Stimulated activated CD4-positive, alpha-beta T cell treated with anti-CD3 and anti-CD28 coated beads, Interleukin-12 subunit alpha, Interleukin-12 subunit beta, amount 100 ng/mL, for 4 hours (primary cell): ENCODE results near the gene KCNMA1.

ENCODE experiments used
- DNase-seq: peaks from one replicate; pipeline ENCODE4 v3.0.0-alpha.2; 2020

The KCNMA1 gene

DNA sequence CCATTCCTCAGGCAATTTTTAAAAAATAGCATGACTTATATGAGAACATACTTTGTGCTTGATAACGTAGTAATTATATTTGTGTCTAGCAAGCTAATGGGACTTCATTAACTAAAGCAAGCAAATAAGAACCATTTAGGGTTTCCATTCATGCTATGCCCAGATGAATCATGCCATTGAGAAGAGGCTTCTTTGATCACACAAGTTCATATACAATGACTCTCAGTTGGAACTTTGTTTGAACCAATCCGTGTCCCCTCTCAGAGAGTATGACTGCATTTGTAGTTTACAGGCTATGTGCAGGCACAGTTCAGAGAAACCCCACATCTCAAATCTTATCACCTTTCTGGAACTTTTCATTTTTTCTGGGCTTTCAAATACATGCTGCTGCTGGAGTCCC, 614.2 kb downstream of the KCNMA1 start:
- DNase-seq, result no peak

DNA sequence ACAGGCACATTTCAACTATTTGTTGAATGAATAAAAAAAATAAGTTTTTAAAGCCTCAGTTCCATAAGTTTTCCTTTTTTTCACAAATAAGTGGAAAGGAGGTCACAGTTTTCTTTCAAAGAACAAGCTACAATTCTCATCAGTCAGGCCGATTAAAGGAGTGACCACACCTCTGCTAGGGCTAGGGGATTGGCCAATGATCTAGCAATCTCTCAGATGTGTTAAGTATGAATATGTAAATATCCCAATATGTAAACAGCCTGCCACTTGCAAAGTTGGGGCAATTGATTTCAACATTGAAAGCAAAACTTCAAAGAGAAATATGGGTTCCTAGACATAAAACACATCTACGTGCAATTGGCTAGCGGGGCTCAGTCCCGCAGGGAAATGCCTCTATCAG, 614.9 kb downstream of the KCNMA1 start:
- DNase-seq, result no peak

- no peak for DNase-seq
Measured at GRCh38 chr10:77021966-77022490, 615.6 kb downstream of the KCNMA1 start.

- no peak for DNase-seq
Measured at GRCh38 chr10:77020426-77021040, 617.1 kb downstream of the KCNMA1 start.

- no peak for DNase-seq
Measured at GRCh38 chr10:77016855-77017254, 620.8 kb downstream of the KCNMA1 start.

DNA sequence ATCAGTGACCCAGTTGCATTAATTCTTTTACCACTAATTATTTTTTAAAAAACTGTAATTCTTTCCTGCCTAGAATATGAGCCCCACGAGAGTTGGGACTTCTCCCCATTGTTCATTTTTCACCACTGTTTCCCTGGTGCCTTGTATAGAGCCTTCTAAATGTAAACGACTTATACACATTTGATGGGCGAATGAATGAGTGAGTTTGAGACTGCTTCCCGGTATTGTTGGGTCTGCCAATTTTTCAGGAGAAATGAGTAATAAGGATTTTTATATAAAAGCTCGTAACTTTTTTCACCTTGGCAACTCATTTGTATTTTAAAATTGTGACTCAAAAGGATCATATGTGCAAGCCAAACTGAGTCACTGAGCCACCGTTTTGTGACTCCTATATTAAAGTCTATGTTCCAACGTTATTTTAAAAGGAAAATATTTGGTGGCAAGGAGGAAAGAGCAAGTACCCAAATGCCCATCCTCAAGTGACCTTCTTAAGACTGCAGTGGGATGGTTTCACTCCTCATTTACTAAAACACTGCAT, 621.3 kb downstream of the KCNMA1 start:
- DNase-seq, result no peak

DNA sequence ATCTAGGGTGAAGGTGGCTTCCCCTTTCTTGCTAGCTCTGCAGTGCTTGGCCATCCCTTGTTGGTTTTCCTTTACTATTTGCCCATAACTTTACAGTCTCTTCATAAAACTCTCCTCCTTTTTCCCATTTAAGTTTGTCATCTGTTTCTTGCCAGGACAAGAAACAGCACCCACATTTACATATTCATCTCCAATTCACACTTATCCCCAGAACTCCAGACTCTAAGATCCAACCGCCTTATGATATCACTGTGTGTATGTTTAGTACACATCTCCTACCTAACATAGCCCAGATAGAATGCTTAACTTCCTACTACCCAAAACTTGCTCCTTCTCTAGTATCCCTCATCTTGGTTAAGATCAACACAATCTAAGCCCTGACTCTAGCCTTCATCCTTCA, 622.2 kb downstream of the KCNMA1 start:
- DNase-seq, result no peak

DNA sequence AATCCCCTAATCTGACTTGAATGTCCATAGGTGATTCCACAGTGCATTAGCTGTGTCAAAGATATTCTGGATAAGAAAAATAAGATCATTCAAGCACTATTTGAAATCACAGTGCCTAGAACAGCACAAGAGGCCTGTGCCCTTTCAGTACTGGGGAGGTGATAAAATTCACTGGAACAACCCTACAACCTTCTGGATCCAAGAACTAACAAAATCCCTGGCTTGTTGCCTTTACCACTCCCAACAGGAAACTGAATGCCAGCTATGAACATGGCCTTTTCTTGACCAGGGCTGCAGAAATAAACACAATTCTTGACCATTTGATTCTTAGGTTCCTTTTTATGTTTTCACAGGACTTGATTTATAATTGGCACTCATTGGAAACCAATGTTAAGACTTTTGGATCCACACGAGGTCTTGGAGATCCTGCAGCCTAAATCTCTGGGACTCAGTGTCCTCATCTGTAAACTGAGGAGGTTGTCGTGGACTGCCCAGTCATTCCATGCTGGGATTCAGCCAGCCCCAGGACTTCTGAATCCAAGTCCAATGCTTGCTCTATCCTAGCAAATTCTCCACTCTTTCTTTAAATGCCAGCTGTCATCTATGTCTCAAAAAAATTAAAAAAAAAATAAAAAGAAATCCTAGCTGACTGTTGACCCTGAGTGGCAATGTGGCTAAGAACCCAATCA, 624.7 kb downstream of the KCNMA1 start:
- no peak for DNase-seq

DNA sequence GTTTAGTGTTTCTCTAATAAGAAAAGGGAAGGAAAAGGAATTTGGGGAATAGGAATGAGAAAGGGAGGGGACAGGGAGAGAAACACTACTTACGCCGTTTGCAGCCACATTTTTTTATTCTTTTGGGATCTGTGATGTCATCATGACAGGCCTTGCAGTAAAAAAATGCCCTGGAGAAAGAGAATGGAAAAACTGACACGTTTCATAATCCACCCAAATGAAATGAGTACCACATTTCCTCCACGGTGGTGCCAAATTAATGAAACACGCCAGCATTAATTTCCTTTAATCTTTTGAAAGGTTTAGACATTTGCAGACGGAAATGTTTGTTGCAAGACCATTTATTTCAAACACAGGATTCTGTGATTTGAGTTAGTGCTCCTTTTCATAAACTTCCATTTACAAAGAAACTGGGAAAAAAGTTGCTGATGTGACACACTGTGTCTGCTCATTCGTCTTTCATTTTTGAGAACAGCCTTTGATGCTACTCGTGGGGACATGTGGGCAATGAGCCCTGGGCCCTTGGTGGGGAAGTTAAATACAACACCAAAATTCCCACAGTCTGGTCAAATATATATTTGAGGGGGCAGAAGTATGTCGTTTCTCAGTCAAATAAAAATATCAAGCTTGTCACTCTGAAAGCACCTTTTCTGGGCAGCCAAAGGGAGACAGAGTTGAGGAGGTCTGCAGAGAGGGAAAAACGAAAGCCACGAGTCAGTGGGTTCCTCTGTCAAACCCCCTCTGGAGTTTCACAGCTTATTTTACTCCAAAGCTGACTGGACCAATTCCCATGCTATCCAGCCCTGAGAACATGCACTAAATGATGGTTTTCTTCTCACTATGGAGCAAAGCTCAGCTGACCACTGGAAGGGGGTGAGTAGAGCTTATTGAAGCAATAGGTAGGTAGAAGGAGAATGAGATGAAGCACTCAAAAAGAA, 625.5 kb downstream of the KCNMA1 start:
- DNase-seq, result no peak

DNA sequence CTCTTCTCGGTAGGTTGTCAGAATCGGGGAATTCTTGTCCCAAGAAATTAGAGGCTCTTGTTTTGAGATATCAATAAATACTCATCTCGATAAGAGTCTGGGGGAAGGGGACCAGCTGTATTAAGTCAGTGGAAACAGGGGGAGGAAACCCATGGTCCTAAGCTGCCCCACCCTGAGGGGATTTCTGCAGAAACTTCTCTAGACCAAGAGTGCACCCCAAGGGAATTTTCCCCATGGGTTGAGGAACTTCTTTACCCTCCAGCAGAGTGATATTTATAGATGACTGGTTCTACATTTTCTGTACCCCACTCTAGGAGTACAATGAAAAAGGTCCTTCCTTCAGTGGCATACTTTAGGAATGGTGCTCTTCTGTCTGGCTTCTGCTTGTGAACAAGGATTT, 627.2 kb downstream of the KCNMA1 start:
- DNase-seq, result no peak

DNA sequence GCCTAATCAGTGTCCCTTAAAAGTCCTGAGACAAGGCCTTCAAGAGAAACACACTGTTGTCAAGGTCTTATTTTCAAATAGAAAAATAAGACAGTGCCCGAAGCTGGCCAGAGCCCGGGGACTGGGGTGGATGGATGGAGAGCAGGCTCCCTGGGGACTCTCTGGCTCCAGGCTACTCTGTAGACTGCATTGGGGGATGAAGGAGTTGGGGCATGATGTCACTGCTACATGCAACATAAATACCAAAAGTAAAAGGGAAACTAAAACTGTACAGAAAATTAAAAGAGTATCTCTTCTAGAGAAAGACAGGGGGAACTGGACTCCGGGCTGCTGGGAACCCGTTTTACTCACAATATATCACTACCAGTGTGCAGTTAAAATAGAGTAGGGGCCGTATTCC, 629.8 kb downstream of the KCNMA1 start:
- no peak for DNase-seq

DNA sequence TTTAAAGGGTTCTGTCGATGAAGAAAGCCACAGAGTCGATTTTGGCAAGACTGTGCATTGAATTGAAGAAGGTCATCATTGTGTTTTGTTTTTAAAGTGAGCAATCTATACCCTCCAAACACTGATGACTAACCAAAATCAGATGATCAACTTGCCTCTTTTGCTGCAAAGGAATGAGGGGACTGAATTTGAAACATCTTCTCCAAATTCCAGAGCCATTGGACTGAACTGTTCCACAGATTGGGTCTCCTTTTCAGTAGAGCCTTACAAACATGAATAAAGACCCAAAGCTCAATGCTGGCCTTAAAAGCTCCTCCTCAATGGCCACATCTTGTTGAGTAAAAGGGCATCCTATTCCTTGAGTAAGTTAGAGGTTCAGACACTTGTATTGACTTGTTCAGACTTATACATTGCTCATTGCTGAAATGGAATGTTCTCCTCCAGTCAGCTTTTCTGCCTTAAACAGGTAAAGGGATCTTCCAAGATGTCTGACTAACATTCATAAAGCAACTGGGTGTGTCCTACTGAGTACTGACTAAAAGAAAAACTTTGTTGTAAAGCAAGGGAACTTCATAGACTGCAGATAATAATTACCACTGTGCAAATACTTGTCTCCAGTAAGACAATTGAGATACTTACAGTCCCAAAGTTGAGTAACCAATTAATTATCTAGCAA, 630.6 kb downstream of the KCNMA1 start:
- DNase-seq, result no peak

- DNase-seq, result no peak
Measured at GRCh38 chr10:77005871-77006270, 631.7 kb downstream of the KCNMA1 start.

- DNase-seq, result no peak
Measured at GRCh38 chr10:77004917-77005564, 632.6 kb downstream of the KCNMA1 start.

GRCh38 chr10:77002872-77003271, 634.7 kb downstream of the KCNMA1 start:
- no peak for DNase-seq

DNA sequence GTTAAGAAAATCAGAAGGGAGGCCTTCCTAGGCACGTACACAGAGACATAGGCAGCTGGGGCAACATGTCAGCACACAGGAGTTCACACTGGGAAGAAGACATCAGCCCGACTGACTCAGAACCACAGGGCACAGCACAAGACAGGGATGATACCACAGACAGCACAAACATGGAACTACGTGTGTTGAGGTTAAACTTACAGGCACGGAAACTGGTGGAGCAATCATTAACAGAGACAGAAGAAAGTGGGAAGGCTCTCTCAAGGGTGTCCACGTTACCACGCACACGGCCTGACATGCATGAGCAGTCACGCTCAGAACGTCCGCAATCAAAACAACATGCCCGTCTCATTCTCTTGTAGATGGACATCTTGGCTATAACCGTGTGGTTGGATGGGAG, 636.4 kb downstream of the KCNMA1 start:
- no peak for DNase-seq

- DNase-seq, result no peak
Measured at GRCh38 chr10:76998451-76998850, 639.2 kb downstream of the KCNMA1 start.

DNA sequence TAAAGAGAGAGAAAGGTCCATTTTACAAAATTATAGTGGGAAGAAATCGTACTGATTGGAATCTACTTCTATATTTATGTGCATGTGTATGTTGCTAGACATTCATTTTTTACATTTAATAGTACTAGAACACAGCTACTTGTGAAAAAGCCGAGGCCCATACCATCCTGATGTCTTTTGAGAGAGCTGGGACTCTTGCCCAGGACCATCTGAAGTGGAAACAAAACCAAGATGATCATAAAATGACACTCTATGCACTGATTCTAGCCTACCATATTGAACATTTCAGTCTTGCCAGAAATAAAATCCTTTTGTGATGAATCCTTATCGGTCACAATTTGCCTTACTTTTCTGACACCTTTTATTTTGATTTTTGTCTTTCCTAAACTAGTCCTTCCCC, 640.0 kb downstream of the KCNMA1 start:
- DNase-seq, result no peak

- no peak for DNase-seq
Measured at GRCh38 chr10:76995023-76995422, 642.6 kb downstream of the KCNMA1 start.

GRCh38 chr10:76993213-76993612, 644.4 kb downstream of the KCNMA1 start:
- DNase-seq, result no peak

- no peak for DNase-seq
Measured at GRCh38 chr10:76992467-76992866, 645.1 kb downstream of the KCNMA1 start.

GRCh38 chr10:76991621-76992020, 646.0 kb downstream of the KCNMA1 start:
- no peak for DNase-seq
